ENCODE data around the gene LMF1.
"Not testable (repeated sequence)": the region's sequence is repeated elsewhere in the genome, so short reads cannot be mapped to it uniquely, and the experiment has no call there.

The LMF1 gene

GRCh38 chr16:973366-973765, 2.6 kb upstream of the LMF1 start:
- in situ Hi-C loops (cut with MboI; ENCODE audit: low sequenced_read_pairs), result no loop called here

- in situ Hi-C loops (cut with MboI; ENCODE audit: low sequenced_read_pairs), result no loop called here
These were observed 1.7 kb upstream of the LMF1 start for GRCh38 chr16:972316-973002.

DNA sequence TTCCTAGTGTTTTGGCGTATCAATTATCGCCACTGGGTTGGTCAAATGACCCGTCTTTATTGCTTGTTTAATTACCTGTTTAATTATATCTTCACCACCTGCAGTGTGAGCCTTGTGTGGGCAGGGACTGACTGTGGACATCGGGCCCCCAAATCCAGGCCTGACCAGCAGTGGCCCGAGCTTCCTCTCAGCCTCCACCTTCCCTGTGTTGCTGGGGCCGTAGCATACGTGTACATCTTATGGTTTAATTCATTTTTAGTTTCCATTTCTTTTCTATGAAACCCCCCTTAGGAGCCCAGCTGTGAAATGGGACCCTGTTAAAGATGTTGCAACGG, 1.2 kb upstream of the LMF1 start:
- in situ Hi-C loops (cut with MboI; ENCODE audit: low sequenced_read_pairs), result no loop called here

- in situ Hi-C loops (cut with MboI; ENCODE audit: low sequenced_read_pairs), result no loop called here
These were observed 760 bp upstream of the LMF1 start for GRCh38 chr16:971582-971905.

DNA sequence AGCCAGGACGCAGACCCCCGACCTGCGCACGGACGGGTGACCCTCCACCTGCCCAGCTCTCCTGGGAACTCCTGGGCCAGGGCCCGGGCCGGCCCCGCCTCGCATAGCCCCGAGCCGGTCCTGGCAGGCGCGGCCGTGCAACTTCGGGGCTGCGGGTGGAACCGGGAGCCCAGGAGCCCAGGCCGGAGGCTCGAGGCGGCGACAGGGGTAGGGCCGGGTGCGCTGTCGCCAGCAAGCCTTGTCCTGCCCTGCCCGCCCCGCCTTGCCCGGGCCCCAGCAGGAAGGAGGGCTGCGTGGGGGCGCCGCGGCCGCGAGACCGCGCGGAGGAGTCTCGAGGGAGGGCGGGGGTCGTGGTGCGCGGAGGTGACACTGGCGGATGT, 408 bp downstream of the LMF1 start:
- in situ Hi-C loops (cut with MboI; ENCODE audit: low sequenced_read_pairs), result no loop called here

DNA sequence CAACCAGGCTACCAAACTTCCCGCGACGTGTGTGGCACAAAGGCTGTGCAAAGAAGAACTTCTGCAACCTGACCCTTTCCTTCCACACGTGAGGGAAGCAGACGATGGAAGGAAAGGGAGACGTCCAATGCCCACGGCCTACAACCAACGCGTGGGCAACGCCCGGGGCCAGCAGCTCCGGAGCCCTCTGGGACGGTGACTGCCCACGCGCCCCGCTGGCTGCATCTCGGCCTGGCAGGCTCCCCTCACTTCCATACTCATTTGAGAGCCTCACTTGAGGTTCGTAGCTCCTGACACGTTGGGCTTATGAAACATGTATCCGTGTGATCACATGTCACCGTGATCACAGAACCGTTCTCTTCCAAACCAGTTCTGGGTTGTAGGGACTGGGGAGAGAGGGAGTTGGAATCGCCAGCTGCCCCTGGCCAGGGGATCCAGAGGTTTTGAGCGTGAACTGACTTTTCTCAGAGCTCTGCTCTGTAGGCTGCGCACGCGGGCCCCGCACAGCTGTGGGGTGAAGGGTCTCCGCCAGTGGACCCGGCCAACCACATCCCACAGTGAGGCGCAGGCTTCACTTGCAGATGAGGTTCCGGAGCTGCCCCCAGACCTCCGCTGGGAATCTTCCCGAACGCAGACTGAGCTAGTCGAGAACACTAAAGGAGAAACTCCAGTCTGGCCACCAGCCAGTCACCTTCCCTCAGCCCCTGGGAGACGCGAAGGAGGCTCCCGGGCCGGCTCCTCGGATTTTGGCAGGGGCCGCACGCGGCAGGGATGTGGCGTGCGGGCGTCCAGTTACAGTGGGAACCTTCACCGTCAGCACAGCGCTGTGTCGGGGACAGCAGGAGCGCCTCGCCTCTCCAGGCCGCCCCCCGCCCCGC, 1.0 kb downstream of the LMF1 start:
- in situ Hi-C loops (cut with MboI; ENCODE audit: low sequenced_read_pairs), result no loop called here

GRCh38 chr16:968620-969019, 2.2 kb downstream of the LMF1 start:
- in situ Hi-C loops (cut with MboI; ENCODE audit: low sequenced_read_pairs), result no loop called here

DNA sequence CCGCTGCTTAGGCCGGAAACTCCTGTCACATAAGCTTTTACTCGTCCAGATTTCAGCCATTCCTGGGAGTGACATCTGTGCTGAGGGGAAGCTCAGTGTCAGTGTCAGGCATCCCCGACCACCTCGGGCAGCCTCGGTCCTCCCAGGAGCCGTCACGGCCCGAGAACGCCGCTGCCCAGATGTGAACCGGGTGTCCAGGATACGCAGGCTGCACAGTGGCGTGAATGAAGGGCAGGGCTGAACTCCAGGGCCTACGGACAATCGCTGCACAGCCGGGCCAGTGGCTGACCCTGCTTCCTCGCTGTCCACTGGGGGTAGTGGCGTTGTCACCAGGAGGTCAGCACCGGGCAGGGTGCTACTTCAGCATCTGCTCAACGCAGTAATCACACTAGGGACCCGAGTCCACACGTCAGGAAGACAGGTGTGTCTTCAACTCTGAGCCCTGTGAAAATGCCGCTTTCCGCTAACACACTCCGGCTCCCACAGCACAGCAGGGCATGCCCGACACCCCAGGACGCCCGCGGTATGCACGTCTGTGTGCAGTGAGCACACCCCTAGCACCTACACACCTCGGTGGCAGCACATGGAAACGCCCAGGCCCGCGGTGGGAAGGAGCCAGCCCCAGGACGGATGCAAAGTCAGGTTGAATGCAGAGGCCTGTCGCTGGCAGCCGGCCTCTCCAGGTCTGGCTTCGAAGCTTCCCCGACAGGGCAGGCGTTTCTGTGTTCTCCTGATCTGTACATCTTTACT, 3.1 kb downstream of the LMF1 start:
- in situ Hi-C loops (cut with MboI; ENCODE audit: low sequenced_read_pairs), result no loop called here

DNA sequence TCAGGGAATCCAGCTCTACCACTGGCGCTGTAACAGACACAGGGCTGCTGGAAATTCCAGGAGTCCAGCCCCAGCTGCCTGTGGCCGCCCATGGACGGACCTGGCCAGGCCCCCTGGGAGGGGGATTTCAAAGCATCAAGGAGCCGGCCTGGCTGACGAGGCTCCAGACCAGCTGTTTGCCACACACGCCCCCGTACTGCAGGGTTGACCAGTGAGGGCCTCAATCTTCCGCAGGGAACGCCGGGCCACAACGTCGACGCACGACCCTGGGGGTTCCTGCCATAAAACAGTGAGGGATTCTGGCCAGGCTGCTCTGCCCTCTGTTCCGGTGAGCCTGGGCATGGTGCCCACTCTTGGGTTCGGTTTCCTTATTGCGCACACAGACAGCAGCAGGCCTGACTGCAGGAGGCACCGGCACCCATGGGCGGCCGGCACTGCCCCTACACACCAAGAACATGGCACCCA, 3.7 kb downstream of the LMF1 start:
- in situ Hi-C loops (cut with MboI; ENCODE audit: low sequenced_read_pairs), result no loop called here

GRCh38 chr16:966505-966904, 4.3 kb downstream of the LMF1 start:
- in situ Hi-C loops (cut with MboI; ENCODE audit: low sequenced_read_pairs), result no loop called here

- in situ Hi-C loops (cut with MboI; ENCODE audit: low sequenced_read_pairs), result no loop called here
These were observed 4.7 kb downstream of the LMF1 start for GRCh38 chr16:966035-966434.

DNA sequence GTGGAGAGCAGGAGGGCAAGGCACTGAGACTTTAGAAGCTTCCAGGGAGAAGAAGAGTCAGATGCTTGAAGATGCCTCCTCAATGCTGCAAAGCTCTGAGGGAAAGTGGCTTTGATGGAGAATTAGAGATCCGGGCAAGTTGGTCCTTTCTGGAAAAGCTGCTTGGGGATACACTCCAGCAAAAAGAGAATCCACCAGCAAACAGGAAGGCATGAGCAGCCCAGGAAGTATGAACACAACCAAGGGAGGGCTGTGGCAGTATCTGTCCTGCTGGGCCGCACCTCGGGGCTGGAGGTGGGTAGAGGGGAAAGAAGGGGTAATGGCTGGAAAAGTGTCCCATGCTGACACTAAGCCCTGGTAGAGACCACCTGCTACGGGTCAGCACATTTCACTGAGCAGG, 5.3 kb downstream of the LMF1 start:
- in situ Hi-C loops (cut with MboI; ENCODE audit: low sequenced_read_pairs), result no loop called here

GRCh38 chr16:965036-965395, 5.8 kb downstream of the LMF1 start:
- in situ Hi-C loops (cut with MboI; ENCODE audit: low sequenced_read_pairs), result no loop called here

GRCh38 chr16:964356-965035, 6.3 kb downstream of the LMF1 start:
- in situ Hi-C loops (cut with MboI; ENCODE audit: low sequenced_read_pairs), result no loop called here

GRCh38 chr16:963913-964312, 6.9 kb downstream of the LMF1 start:
- in situ Hi-C loops (cut with MboI; ENCODE audit: low sequenced_read_pairs), result no loop called here

DNA sequence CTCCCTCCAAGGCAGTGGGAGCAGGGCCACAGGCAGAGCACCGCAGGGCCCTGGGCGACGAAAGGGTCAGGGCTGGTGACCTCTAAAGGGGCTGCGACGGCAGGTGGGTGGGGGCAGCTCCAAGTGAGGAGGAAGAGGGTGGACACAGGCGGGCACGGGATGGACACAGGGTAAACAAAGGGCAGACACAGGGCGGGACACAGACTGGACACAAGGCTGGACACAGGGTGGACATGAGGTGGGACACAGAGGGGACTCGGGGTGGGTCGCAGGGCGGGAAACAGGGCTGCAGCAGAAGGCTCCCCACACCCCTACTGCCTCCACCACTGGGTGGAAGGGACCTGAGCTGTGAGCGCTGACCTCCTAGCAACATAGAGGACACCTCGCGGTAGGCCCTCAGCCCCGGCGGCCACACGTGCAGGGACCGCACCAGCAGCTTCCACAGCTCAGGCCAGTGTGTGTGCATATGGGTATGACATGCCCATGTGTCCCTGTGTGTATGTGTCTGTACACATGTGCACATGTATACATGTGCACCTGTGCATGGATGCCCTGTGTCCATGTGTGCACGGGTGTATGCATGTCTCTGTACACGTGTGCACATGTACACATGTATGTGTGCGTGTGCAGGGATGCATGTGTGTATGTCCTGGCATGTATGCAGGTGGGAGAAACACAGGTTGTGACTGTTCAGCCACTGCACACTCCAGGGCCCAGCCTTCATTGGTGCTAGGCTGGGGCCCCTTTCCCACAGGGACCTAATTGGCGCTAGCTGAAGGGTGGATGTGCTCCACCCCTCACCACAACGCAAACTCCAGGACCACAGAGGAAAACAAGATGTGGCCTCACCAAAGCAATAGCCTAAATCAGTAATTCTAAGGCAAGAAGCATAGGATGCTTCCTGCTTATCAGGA, 7.6 kb downstream of the LMF1 start:
- in situ Hi-C loops (cut with MboI; ENCODE audit: low sequenced_read_pairs), result no loop called here

- in situ Hi-C loops (cut with MboI; ENCODE audit: low sequenced_read_pairs), result no loop called here
These were observed 8.4 kb downstream of the LMF1 start for GRCh38 chr16:962366-962765.

DNA sequence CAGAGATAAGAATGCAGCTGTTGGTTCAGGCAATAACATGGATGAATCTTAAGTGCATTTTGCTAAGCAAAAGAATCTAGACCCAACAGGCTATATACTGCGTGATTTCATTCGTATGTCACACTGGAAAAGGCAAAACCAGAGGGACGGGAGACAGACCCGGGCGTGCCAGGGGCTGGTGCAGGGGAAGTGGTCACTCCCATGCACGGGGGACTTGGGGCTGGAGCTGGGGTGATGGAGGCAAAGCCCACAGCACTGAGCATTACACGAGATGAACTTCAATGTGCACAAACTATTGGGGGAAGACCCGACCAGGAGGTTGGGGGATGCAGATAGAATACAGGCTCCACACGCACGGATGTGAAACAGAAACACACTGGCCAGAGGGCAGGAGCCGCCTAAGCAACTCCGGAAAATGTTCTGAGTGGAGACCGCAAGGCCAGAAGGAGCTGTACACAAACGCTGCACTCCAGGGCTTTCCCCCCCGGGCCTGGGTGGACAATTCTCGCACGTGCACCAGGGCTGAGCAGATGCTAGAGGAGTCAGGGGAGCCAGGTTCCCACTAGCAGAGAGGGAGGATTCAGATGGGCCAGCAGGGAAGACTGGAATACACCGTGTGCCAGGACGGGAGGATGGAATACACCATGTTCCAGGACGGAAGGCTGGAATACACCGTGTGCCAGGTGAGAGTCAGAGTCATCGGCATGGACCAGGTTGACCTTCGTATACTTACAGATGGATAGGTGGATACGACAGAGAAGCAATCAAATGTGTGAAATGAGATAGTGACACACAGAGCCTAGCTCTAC, 11.3 kb downstream of the LMF1 start:
- in situ Hi-C loops (cut with MboI; ENCODE audit: low sequenced_read_pairs), result no loop called here

GRCh38 chr16:955766-956165, 15.0 kb downstream of the LMF1 start:
- in situ Hi-C loops (cut with MboI; ENCODE audit: low sequenced_read_pairs), result not testable (repeated sequence)

- in situ Hi-C loops (cut with MboI; ENCODE audit: low sequenced_read_pairs), result not testable (repeated sequence)
These were observed 17.0 kb downstream of the LMF1 start for GRCh38 chr16:953818-954217.

Measured in HL-60/S4 treated with phorbol 12-myristate 13-acetate at 8.2 ng/mL for 4 days and 3 days (cell line).